ENCODE results near the gene FGF11.
"Not testable (repeated sequence)": the region's sequence is repeated elsewhere in the genome, so short reads cannot be mapped to it uniquely, and the experiment has no call there.

DNA sequence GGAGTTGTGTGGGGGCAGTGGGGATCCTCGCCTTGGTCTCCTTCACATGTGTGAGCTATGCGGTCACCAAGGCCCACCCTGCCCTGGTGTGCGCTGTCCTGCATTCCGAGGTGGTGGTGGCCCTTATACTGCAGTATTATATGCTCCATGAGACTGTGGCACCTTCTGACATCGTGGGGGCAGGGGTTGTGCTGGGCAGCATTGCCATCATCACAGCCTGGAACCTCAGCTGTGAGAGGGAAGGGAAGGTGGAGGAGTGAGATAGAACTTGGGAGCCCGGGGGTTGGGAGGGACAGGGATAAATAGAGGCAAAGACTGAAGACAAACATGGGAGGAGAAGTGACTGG is 43.4 kb downstream of the FGF11 start:
- not testable (repeated sequence) for TF ChIP-seq CTCF (IDR thresholded peaks at IDR 0.05 in 4 of 5, conservative IDR thresholded peaks at IDR 0.05 in 1 of 5); POLR2A (IDR thresholded peaks at IDR 0.05)

All from gastrocnemius medialis (tissue), 4 donors.